Neuron (in vitro differentiated cells): ENCODE data around the gene ABCA9.
"Not testable (repeated sequence)": the region's sequence is repeated elsewhere in the genome, so short reads cannot be mapped to it uniquely, and the experiment has no call there.

Experiments used
- H2AFZ ChIP-seq: one replicate; pipeline ENCODE4 v1.6.1; 2013; ENCODE audit warnings: low read depth, mild to moderate bottlenecking, inconsistent platforms, low read length, moderate library complexity
- H3K27me3 ChIP-seq: one replicate; pipeline ENCODE4 v1.6.1; 2013; ENCODE audit warnings: low read length; ENCODE audit not compliant: insufficient read depth
- H3K36me3 ChIP-seq: one replicate; pipeline ENCODE4 v1.6.1; 2013; ENCODE audit warnings: low read length; ENCODE audit not compliant: insufficient read depth
- H3K4me1 ChIP-seq: one replicate; pipeline ENCODE4 v1.6.1; 2013; ENCODE audit warnings: low read length; ENCODE audit not compliant: insufficient read depth
- H3K4me3 ChIP-seq: 2 replicates; pipeline ENCODE4 v1.5.1; 2013; ENCODE audit warnings: mild to moderate bottlenecking, low read length, moderate library complexity
- H3K9me3 ChIP-seq: one replicate; pipeline ENCODE4 v1.6.1; 2013; ENCODE audit warnings: low read length

The ABCA9 gene

DNA sequence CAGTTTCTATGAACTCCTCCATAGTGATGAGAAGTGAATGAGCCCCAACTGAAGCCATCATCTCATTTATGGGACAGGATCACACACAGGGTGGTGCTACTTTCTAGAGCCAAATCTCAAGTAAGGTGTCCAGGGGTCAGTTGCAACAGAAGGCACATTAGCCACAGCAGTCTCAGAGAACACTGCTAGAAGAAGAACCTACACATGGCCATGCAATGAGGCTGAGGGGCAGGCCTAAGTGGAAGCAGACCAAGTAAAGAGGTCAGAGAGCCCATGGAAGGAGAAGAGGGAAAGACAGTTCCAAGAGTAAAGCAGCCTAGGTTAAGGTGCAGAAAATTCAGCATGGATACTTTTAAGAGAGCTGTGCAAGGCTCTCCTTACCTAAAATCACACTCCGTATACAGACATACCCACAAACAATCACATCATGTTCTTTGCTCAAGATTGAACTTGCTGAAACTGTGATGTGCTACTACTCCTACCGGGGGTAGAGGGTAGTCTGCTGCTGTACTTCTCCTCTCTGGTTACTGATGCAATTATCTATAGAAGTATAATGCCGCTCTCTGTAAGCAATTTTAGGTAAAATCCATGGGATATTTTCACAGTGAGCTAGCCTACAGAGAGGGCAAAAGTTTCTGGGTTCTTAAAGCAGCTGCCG, 107.3 kb downstream of the ABCA9 start:
- H3K4me3 ChIP-seq, result no peak overlapping the region

DNA sequence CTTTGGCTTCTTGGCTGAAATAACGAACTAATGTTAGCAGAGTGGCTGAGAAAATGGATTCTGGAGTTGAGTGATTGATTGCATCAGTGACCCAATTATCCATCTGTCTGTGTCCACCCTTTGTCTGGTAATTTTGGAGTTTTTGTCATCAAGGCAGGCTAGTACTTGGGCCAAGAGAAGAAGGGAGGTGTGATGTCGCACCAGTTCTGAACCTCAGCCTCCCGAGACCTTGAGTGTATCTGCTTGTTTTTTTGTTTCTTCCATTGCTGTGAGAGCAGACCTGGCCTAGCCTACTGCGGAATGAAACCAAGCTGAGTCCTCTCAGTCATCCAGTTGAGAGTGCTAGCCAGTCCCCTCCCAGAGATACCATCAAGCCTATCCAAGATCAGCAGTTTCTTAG, 110.0 kb downstream of the ABCA9 start:
- Histone ChIP-seq H3K36me3 (no peaks in the 10 kb centered on the region), H3K27me3 (no peaks in the 10 kb centered on the region), H3K4me1 (no peaks in the 10 kb centered on the region), H2AFZ (no peak overlapping the region), H3K9me3 (no peaks in the 10 kb centered on the region), H3K4me3 (no peak overlapping the region)

More for the DNA sequence above, 107.3 kb downstream of the ABCA9 start:
- Histone ChIP-seq H3K9me3 (no peaks in the 10 kb centered on the region), H3K27me3 (no peaks in the 10 kb centered on the region), H3K4me1 (no peaks in the 10 kb centered on the region), H3K36me3 (no peaks in the 10 kb centered on the region), H2AFZ (no peak overlapping the region)

DNA sequence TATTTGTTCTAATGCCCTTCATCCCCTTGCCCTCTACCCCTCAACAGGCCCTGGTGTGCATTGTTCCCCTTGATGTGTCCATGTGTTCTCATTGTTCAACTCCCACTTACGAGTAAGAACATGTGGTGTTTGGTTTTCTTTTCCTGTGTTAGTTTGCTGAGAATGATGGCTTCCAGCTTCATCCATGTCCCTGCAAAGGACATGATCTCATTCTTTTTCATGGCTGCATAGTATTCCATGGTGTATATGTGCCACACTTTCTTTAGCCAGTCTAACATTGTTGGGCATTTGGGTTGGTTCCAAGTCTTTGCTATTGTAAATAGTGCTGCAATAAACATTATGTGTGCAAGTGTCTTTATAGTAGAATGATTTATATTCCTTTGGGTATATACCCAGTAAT, 112.9 kb downstream of the ABCA9 start:
- H3K36me3 ChIP-seq, H3K4me1 ChIP-seq, H3K4me3 ChIP-seq, H3K27me3 ChIP-seq, H3K9me3 ChIP-seq, H2AFZ ChIP-seq: not testable (repeated sequence)

DNA sequence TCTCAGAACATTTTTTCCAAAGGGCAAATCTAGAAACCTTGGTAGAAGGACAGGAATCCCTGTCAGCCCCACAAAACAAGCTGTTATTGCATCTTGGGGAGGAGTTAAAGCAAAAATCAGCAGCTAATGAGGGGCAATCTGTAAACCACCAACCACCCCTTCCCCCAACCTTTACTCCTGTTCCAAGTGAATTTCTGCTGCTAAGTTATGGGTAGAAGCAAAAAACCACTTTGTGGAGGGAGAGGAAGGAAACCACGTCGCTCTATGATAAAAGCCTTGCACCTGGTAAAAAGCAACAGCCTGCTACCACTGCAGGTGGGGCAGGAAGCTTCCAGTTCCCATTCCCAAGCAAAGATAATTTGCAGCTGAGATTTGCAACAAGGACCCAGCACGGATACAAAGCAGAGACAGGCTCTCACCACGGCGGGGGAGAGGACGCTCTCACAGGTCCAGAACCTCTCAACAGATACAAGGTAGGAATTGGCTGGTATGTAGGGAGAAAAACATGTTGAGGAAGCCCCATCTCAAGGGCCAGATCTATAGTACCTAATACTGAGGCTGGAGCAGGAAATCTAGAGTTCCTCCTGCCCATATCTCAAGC, 116.2 kb downstream of the ABCA9 start:
- no peaks in the 10 kb centered on the region for H3K4me1 ChIP-seq
- no peaks in the 10 kb centered on the region for H3K36me3 ChIP-seq
- no peak overlapping the region for H3K4me3 ChIP-seq
- no peak overlapping the region for H2AFZ ChIP-seq
- H3K27me3 ChIP-seq, result no peaks in the 10 kb centered on the region
- no peaks in the 10 kb centered on the region for H3K9me3 ChIP-seq

DNA sequence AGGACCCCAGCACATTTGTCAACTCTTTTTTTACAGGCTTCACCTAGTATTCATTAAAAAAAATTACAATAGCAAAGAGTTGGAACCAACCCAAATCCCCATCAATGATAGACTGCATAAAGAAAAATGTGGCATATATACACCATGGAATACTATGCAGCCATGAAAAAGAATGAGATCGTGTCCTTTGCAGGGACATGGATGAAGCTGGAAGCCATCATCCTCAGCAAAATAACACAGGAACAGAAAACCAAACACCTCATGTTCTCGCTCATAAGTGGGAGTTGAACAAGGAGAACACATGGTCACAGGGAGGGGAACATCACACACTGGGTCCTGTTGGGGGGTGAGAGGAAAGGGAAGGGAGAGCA, 116.9 kb downstream of the ABCA9 start:
- not testable (repeated sequence) for H3K4me3 ChIP-seq, H2AFZ ChIP-seq, H3K4me1 ChIP-seq, H3K9me3 ChIP-seq, H3K27me3 ChIP-seq, H3K36me3 ChIP-seq

DNA sequence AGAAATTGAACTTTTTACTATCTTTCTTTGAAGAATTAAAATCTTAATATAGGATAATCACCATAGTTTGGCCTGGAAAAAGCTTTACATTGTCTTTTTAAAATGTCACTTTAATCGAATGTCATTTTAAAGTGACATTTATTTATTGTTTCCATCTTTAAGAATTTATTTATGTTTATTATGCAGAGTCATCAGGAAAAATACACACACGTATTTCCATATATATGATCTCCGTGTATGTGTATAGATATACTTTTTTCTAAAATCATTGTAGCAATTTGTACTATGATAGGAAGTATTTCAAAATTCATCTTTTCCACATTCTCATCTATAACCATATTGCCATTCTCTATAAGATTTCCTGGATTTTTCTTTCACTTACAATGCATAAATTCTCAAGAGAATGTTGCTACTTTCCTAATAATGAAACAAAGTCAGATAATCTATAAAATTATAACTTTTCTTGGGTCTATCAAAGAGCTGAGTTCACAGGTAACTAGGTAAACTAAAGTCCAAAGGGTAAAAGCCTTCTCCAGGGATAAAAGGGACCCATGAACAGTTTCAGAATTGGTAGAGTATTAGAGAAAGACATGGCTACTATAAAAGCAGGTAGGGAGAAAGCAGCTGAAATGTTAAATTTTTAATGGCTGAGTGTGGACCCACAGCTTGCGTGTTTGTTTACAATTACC, 117.5 kb downstream of the ABCA9 start:
- H3K27me3 ChIP-seq, result no peaks in the 10 kb centered on the region
- H2AFZ ChIP-seq, result no peak overlapping the region
- no peaks in the 10 kb centered on the region for H3K36me3 ChIP-seq
- H3K4me3 ChIP-seq, result no peak overlapping the region
- H3K4me1 ChIP-seq, result no peaks in the 10 kb centered on the region
- no peaks in the 10 kb centered on the region for H3K9me3 ChIP-seq

DNA sequence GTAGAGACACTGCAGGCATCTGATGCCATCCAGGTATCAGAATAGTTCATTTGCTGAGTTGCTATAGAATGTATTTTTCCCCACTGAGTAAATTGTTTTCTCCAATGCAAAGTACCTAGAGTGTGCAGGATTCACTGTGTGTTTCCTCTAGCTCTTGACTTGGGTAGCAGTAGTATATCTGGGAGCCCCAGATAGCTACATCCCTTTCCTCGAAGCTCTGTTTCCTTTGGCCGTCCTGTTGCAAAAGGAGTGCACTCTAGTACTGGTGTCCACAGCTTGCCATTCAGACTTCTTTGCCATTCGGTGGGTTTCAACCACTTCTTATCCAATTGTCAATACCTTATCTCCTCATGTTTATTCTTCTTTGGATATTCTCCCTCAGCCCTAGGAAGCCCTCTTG, 118.3 kb downstream of the ABCA9 start:
- Histone ChIP-seq H3K36me3 (no peaks in the 10 kb centered on the region), H3K9me3 (no peaks in the 10 kb centered on the region), H3K27me3 (no peaks in the 10 kb centered on the region), H3K4me1 (no peaks in the 10 kb centered on the region), H2AFZ (no peak overlapping the region), H3K4me3 (no peak overlapping the region)

DNA sequence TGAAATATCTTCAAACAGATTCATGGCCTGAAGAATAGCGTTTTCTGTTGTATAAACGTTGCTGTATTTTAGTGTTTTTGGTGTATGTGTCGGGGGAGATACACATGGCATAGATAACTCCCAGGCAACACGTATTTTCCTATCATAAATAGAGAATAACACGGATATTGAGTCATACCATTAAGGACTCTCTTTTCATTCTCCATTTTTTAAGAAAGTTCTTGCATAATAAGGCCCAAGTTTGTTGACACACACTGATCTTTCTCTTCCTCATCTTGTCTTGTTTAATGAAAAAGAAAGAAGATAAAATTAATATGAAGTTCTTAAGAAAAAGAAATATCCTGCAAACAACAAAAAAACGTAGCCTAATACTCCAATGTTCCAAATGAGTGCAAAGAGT, 119.0 kb downstream of the ABCA9 start:
- H2AFZ ChIP-seq, result no peak overlapping the region
- no peaks in the 10 kb centered on the region for H3K36me3 ChIP-seq
- H3K9me3 ChIP-seq, result no peaks in the 10 kb centered on the region

DNA sequence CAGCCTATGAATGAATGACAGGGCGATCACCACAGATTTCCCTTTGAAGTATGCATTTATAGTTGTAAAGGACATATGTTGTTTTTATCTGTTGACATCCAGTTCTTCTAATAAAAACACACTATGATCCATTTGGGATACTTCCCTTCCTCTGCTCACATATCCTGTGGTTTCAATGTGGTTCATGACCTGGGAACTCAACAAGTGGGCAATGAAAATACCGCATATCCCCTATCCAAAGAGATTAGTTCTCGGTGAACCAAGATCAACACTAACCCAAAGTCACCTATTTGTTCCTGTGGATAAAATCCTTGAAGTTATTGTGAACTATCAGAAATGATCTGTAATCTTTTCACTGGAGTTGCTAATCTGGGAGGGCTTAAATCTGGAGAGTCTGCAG, 121.5 kb downstream of the ABCA9 start:
- no peaks in the 10 kb centered on the region for H3K27me3 ChIP-seq
- H3K36me3 ChIP-seq, result no peaks in the 10 kb centered on the region
- no peak overlapping the region for H2AFZ ChIP-seq
- H3K9me3 ChIP-seq, result no peaks in the 10 kb centered on the region
- no peak overlapping the region for H3K4me3 ChIP-seq
- no peaks in the 10 kb centered on the region for H3K4me1 ChIP-seq

More for the DNA sequence above, 119.0 kb downstream of the ABCA9 start:
- H3K4me1 ChIP-seq, result no peaks in the 10 kb centered on the region
- no peak overlapping the region for H3K4me3 ChIP-seq
- H3K27me3 ChIP-seq, result no peaks in the 10 kb centered on the region

DNA sequence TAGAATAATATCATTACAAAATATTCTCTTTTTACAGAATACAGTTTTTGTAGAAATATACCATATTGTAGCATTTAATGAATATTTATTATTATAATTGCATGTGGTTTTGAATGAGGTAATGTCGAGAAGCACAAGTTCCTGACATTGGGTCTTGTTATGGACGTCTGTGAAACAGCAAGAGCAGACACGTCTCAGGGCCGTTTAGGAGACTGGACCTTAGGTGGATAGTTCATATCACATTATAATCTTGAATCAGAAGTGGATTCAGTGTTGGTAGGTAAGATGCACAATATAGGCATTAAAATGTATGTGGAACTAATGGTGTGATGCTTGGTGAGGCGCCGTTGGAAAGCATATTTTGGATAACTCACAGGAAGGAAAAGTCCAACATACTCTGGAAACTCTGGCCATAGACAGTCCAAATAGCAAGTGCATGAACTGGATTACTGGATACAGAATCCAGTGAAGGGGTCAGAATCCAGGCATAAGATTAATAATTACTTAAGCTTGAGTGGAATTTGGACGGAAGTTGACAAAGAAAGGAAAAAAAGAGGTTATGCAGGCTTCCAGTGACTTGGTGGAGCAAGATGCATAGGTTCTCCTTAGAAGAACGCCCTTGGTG, 122.7 kb downstream of the ABCA9 start:
- Histone ChIP-seq H3K9me3 (no peaks in the 10 kb centered on the region), H3K36me3 (no peaks in the 10 kb centered on the region), H3K27me3 (no peaks in the 10 kb centered on the region), H3K4me3 (no peak overlapping the region), H3K4me1 (no peaks in the 10 kb centered on the region), H2AFZ (no peak overlapping the region)

DNA sequence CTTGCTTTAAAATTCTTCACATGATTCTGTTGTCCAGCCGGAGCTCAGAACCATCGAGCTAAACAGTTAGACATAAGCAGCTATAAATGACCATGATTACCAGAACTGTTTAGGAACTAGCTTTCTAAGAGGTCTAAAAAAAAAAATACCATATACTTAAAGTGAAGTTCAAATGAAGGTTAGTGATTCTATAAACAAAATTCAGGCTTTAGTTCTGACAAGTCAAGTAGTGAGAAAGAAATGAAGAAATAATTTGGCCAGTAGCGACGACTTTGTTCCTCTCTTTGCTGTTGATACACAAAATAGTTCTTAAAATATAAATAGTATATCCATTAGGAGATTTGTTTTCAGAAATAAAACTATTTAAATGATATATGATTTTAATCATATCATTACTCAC, 133.2 kb downstream of the ABCA9 start:
- no peaks in the 10 kb centered on the region for H3K27me3 ChIP-seq
- H3K36me3 ChIP-seq, result peaks cover 2% of the 10 kb centered on the region
- no peak overlapping the region for H3K4me3 ChIP-seq
- no peak overlapping the region for H2AFZ ChIP-seq
- H3K4me1 ChIP-seq, result no peaks in the 10 kb centered on the region
- no peaks in the 10 kb centered on the region for H3K9me3 ChIP-seq

DNA sequence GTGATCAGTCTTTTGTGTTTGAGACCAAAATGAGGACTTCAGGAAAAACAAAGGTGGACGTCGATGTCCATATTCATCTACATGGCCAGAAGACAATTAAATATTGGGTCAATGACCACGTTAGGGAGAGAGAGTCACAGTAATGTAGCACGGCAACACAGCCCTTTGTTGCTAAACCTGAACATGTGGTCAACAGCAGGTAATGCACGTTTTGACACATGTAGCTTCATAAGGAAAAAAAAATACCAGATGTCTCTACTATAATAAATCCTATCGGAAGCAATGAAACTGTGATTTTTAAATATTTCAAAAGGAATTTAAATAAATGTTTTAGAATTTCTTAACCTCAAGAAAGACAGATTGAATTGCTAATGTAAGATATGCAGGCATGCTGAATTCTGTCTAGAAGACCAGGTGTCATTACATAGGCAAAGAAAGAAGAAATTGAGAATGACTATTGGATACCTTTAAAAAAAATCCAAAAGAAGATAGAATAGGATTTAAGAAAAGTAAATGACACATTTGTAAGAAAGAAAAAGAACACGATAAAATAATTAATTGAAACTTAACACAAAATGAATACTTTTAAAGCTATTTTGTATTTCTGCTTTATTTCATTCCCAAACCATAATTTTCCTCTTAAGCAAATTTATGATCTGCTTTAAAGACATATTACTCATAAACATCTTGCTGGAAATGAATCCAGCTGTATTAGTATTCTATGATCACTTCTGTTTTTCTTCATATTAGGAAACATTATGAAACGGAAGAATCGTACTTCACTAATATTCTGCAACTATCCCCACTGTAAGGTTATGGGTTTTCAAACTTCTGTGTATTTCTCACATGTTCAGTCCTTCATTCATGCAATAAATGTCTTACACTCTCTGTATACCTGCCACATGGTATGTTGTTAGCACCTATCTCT, 135.7 kb downstream of the ABCA9 start:
- H3K9me3 ChIP-seq, result no peaks in the 10 kb centered on the region
- no peak overlapping the region for H3K4me3 ChIP-seq
- no peak overlapping the region for H2AFZ ChIP-seq
- no peaks in the 10 kb centered on the region for H3K36me3 ChIP-seq
- H3K4me1 ChIP-seq, result no peaks in the 10 kb centered on the region
- H3K27me3 ChIP-seq, result no peaks in the 10 kb centered on the region
